GM11168 (cell line): ENCODE results near the gene TRAPPC4.
"Not testable (repeated sequence)": the region's sequence is repeated elsewhere in the genome, so short reads cannot be mapped to it uniquely, and the experiment has no call there.

ENCODE experiments used
- in situ Hi-C: fragments of 300-500 bp; cut with MboI; formaldehyde crosslinking; loops from one replicate; pipeline ENCODE4 v1.12.0; 2022; ENCODE audit warnings: low sequenced_read_pairs; ENCODE audit not compliant: unreplicated experiment

The TRAPPC4 gene

DNA sequence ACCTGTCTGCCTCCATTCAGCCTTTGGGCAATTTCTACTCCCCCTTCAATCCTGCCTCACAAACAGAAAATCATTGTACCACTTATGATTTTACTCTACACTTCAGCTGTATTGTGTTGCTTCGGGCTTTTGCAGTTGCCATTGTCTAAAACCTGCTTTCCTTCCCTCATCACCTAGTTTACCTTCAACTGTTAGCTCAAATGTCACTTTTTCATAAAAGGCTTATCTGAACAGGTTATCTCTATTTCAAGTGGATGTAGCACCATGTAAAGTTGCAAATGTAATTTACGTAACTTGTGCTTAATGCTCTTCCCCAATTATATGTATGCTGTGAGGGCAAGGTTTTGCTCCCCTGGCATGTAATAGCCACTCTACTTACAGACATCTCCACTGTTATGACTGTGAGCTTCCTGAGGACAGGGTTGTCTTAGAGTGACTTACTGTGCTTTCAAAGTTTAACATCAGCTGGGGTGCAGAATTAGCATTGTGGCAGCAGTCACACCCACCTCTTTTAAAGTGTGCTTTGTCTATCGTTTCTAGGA is 5.9 kb upstream of the TRAPPC4 start:
- in situ Hi-C loops = no loop called here

- in situ Hi-C loops = no loop called here
These were observed 4.2 kb upstream of the TRAPPC4 start for GRCh38 chr11:119014209-119014924.

DNA sequence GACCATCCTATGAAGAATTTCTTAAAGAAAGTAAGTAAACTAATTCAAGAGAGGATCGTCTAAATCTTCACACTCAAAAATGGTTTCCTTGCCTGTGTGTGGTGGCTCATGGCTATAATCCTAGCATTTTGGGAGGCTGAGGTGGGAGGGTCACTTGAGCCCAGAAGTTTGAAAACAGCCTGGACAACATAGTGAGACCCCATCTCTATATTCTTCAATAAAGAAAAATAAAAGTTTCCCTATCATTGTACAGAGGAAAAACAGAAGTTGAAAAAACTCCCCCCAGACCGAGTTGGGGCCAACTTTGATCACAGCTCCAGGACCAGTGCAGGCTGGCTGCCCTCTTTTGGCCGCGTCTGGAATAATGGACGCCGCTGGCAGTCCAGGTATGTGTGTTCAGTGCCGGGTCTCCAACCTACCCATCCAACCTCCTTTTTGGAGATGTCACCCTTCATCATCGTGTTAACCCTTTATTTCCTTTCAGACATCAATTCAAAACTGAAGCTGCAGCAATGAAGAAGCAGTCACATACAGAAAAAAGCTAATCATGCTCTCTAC is 3.4 kb upstream of the TRAPPC4 start:
- in situ Hi-C loops = no loop called here

DNA sequence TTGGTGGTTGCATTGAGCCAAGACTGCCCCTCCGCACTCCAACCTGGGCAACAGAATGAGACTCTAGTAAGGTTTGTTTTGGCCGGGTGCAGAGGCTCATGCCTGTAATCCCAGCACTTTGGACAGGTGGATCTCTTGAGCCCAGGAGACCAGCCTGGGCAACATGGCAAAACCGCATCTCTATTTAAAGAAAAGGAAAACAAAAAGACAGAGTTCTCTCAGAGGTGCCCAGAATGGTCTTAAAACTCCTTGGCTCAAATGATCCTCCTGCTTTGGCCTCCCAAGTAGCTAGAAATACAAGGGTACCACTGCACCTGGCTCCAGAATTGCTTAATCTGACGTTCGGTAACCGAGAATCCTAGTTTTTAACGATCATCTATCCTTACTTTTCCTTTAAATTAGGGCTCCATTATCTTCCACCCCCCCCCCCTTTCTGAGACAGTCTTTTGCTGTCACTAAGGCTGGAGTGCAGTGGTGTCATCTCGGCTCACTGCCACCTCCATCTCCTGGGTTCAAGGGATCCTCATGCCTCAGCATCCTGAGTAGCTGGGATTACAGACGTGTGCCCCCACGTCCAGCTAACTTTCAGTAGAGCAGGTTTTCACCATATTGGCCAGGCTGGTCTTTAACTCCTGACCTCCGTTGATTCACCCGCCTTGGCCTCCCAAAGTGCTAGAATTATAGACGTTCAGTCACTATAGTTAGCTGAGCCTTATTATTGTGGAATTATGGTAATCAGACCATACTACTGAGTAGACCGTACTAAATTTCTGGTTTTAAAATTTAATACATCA is 2.2 kb upstream of the TRAPPC4 start:
- in situ Hi-C loops = no loop called here

GRCh38 chr11:119017377-119017776 is 1.2 kb upstream of the TRAPPC4 start:
- in situ Hi-C loops = not testable (repeated sequence)

GRCh38 chr11:119019996-119020395 is 1.4 kb downstream of the TRAPPC4 start:
- in situ Hi-C loops = no loop called here

GRCh38 chr11:119021631-119022030 is 3.1 kb downstream of the TRAPPC4 start:
- in situ Hi-C loops = no loop called here

- in situ Hi-C loops = no loop called here
These were observed 5.2 kb downstream of the TRAPPC4 start for GRCh38 chr11:119023741-119024140.

- in situ Hi-C loops = no loop called here
These were observed 6.0 kb downstream of the TRAPPC4 start for GRCh38 chr11:119024430-119025098.

DNA sequence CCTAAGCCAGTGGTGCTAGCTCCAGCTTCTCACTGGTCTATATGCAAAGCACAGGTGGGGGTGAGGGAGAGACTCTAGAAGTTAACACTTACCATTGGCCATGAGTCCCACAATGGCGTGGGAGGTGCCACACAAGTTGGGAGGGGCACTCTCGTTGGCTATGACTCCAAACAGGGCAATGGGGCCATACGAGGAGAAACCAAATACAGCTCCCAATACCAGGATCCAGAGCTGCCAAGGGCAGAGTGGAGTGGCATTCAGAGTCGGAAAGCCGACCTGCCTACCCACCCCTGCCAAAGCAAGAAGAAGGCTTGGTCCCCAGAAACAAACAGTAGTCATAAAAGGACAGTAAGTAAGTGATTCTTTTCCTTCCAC is 6.5 kb downstream of the TRAPPC4 start:
- in situ Hi-C loops = no loop called here

DNA sequence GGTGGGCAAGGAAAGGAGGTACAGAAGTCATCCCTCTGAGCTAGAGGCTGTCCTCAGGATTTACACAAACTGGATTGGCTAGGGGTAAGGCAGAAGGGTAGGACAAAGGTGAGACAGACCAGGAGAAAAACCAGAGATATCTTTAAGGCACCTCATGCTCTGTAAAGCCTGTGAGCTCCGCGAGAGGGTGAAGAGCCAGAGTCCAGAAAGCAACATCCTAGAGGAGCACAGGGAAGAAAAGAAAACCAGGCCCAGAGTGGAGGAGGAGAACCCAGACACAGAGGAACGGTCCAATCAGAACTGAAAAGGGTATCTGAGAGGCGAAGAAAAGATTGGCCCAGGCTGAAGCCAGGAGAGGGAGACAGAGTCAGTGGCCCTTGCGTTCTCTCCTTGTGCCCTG is 7.0 kb downstream of the TRAPPC4 start:
- in situ Hi-C loops = no loop called here

GRCh38 chr11:119025978-119026766 is 7.6 kb downstream of the TRAPPC4 start:
- in situ Hi-C loops = no loop called here

DNA sequence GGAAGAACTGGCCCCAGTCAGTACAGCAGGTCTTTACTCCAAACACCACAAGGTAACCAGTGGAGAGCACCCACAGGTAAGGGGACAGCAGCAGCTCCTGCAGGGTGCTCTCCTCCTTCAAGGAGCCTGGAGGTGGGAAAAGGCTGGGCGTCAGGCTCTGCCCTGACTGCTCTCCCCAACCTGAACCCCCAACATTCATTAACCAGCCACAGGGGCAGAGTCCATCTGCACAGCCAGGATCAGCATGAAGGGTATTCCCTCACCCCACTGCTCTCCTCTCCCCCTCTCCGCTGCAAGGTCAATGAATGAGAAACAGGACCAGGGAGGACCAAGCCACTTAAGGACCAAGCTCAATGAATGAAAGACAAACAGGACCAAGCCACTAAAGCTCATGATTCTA is 8.4 kb downstream of the TRAPPC4 start:
- in situ Hi-C loops = no loop called here

DNA sequence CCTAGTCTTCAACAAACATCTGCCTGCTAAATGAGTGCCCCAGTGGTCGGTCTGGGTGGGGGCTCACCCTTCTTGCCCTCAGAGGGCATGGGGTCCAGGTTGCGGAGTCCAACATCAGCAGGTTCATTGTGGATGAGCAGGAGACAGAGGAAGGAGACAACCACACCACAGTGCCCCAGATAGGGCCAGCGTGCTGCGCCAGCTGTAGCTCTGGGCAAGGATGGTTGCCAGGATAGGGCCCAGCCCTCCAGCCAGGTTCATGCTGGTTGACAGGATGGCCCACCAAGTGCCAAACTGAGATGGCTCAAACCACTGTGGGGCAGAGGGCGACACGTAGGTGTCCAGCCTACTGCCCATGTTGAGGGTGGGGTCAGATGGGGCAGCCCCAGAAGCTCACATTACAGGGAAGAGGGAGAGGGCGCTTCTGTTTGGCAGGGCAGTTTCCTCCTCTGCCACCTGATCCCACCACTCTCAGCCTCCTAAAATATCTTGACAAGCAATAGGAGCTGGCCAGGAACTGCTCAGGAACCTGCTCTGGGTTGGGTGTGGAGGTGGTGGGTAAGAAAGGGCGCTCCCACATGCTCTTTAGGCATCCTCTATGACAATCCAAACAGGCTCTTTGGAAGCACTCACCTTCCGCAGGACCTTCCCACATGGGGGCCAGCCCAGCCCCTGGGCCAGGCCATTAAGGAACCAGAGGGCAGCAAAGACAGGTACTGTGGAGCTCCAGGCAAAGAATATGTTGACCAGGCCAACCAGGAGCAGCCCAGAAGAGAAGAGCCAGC is 9.2 kb downstream of the TRAPPC4 start:
- in situ Hi-C loops = no loop called here

DNA sequence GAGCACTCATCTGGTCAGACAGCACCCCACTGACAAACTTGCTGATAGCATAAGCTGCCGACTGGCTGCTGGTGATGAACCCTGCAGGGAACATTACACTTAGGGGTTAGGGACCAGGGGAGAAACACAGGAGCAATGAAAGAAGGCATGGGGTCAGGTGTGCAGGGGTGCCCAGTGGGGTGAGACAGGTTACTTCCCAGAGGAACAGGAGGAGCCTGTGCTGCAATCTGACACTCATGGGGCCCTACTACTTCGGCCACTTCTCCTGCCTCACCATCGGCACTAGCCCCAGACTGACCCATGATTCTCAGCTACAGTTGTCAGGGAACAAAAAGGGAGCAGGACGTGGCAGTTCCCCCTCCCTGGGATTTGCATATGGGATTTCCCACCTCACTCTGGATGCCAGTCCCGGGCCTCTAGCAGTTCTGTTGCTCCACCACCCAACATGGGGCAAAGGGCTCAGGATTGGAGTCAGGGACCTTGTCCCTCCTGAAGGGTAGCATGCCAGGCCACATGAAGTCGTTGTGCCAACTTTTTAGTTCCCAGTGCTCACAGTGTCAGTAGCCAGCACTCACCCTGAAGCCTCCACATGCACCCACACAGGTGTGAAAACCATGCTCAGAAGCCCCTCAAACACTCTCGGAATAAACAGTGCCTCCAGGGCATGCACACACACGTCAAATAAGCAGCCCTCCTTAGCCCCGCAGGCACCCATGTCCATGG is 9.9 kb downstream of the TRAPPC4 start:
- in situ Hi-C loops = no loop called here

DNA sequence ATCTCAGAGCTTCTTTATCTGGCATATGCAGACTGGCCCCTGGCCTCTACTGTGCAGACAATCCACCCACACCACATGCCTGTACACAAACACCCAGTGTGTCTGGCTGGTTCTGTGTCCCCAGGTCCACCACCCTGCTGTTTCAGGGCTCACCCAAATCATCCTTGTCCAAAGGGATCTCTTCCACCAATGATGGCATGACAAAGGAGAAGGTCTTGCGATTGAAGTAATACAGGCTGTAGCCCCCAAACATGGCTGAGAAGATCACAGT is 10.4 kb downstream of the TRAPPC4 start:
- in situ Hi-C loops = no loop called here

DNA sequence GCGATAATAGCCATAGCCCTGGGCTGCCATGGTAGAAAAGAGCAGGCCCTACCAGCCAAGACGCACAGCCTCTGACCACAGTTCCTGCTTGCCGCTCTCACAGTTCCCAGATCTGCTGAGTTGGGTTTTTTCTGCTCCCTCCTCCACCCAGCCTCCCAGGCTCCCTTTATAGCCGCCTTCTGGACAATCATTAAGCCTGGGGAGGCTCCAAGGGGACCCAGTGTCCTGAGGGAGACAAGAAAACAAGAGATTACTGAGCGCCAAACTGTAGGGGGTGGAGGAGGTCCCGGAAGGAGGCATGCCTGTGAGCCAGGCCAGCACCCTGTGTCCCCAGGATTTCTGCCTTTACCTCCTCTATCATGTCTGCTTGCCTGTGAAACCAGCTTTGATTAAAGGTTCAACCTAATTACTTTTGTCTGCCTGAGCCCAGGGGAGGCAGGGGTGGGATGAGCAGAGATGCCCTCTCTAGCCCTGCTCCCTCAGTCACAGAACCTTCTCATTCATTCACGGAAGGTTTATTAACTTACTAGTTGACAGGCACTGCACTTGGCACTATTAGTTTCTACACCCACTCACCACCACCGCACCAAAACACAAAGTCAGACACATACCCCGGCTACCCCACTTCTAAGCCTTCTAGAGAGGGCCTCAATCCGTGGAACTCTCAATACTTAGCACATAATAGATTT is 10.9 kb downstream of the TRAPPC4 start:
- in situ Hi-C loops = no loop called here

DNA sequence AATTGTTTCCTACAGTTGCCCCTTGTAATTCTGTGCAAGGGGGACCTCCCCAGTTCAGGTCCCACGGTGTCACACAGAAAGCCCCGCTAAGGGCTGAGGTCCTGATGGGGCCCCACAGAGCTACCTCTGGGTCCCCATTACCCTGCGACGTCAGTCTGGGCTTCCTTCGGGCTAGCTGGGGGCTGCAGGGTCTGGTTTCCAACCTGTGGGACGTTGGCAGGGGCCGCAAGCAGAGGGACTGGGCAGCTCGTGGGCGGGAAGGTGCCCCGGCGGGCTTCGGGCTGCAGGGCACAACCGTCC is 11.4 kb downstream of the TRAPPC4 start:
- in situ Hi-C loops = no loop called here
